HG03159 (cell line): ENCODE measurements around the gene KANSL1.

Experiments used
- ATAC-seq: cut with Tn5 transposase; IDR thresholded peaks from one replicate; pipeline ENCODE4 v1.9.1; 2021; ENCODE audit warnings: mild to moderate bottlenecking, moderate library complexity; ENCODE audit not compliant: unreplicated experiment

The KANSL1 gene

DNA sequence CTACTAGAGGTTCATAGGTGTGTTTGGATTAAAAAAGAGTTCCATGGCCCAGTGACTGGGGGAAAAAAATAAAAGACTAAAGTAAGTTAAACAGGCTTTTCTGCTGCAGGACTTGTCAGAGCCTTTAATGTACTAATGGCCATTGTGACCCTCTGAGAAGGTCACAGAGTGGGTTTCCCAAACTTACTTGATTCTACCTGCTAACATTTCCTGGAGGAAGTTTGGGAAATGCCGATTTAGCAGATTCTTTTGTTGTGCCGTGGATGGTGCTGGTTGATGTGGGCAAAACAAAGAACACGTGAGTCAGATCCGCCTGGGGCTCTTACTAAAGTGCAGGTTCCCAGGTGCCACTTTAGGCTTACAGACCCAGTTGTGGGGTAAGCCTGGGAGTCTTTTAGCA is 207.8 kb downstream of the KANSL1 start:
- ATAC-seq, result no peak

DNA sequence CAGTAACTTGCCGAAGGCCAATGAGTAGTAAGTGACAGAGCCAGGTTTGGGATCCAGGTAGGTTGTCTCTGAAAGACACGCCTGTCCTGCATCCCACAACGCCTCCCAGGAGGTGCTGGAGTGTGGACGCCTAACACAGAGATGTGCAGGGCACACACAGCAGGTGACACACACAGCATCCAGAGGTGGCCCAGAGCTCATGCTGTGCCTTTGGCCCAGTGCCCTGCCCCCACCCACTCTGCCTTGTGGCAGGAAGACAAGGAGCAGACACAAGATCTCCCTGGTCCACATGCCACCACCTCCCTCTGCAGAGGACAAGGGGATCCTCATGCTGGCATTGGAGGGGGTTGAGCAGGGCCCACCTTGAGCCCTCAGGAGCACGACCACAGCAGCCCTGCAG is 208.9 kb downstream of the KANSL1 start:
- ATAC-seq, result no peak

GRCh38 chr17:45983614-45984310 is 209.5 kb downstream of the KANSL1 start:
- ATAC-seq, result no peak

DNA sequence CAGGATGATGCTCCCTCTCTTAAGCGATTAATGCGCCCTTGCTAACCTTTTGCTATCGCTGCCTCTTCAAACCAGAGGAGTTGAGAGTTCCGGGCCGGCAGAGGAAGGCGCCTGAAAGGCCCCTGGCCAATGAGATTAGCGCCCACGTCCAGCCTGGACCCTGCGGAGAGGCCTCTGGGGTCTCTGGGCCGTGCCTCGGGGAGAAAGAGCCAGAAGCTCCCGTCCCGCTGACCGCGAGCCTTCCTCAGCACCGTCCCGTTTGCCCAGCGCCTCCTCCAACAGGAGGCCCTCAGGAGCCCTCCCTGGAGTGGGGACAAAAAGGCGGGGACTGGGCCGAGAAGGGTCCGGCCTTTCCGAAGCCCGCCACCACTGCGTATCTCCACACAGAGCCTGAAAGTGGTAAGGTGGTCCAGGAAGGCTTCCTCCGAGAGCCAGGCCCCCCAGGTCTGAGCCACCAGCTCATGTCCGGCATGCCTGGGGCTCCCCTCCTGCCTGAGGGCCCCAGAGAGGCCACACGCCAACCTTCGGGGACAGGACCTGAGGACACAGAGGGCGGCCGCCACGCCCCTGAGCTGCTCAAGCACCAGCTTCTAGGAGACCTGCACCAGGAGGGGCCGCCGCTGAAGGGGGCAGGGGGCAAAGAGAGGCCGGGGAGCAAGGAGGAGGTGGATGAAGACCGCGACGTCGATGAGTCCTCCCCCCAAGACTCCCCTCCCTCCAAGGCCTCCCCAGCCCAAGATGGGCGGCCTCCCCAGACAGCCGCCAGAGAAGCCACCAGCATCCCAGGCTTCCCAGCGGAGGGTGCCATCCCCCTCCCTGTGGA is 210.2 kb downstream of the KANSL1 start:
- ATAC-seq, result no peak

- ATAC-seq, result no peak
Measured at GRCh38 chr17:45981306-45981705, 211.9 kb downstream of the KANSL1 start.

- no peak for ATAC-seq
Measured at GRCh38 chr17:45980855-45981254, 212.4 kb downstream of the KANSL1 start.
